Measurements from ENCODE around the gene LY6G6D.

LY6G6D gene

GRCh38 chr6:31680226-31681134 lies 34.7 kb upstream of the LY6G6D start, which contains the start of gene LY6G5C:
Gene LY6G5C (minus strand): TSS chr6:31681067. CDS start chr6:31680373, 694 bp downstream.
- TF ChIP-seq GLIS3 (CRISPR knock-in tag; IDR thresholded peaks at IDR 0.05) (no peak), ESRRG (CRISPR knock-in tag; IDR thresholded peaks at IDR 0.05) (no peak), ZNF70 (CRISPR knock-in tag; IDR thresholded peaks at IDR 0.05) (no peak)
- ATAC-seq = peak; percentile 92

- TF ChIP-seq CSDC2 (CRISPR knock-in tag; IDR thresholded peaks at IDR 0.05) (no peak), CSRNP3 (CRISPR knock-in tag; IDR thresholded peaks at IDR 0.05) (no peak), BACH2 (CRISPR knock-in tag; IDR thresholded peaks at IDR 0.05; ENCODE audit: borderline replicate concordance) (no peak), PPARA (CRISPR knock-in tag; IDR thresholded peaks at IDR 0.05; ENCODE audit: borderline replicate concordance) (no peak), OSR1 (CRISPR knock-in tag; IDR thresholded peaks at IDR 0.05) (no peak), ARNTL (CRISPR knock-in tag; IDR thresholded peaks at IDR 0.05; ENCODE audit: borderline replicate concordance, low read depth) (no peak), PATZ1 (CRISPR knock-in tag; IDR thresholded peaks at IDR 0.05; ENCODE audit: borderline replicate concordance) (no peak), ZNF70 (CRISPR knock-in tag; IDR thresholded peaks at IDR 0.05) (no peak), RARB (CRISPR knock-in tag; IDR thresholded peaks at IDR 0.05) (no peak), ZC3H10 (CRISPR knock-in tag; IDR thresholded peaks at IDR 0.05) (no peak), CREB5 (CRISPR knock-in tag; IDR thresholded peaks at IDR 0.05; ENCODE audit: low read depth) (no peak), TOX (CRISPR knock-in tag; IDR thresholded peaks at IDR 0.05; ENCODE audit: borderline replicate concordance) (no peak), ZNF8 (CRISPR knock-in tag; IDR thresholded peaks at IDR 0.05) (no peak), ZFP3 (CRISPR knock-in tag; IDR thresholded peaks at IDR 0.05) (no peak), GLIS3 (CRISPR knock-in tag; IDR thresholded peaks at IDR 0.05) (no peak), ZNF565 (CRISPR knock-in tag; conservative IDR thresholded peaks at IDR 0.05; ENCODE audit: low read depth) (no peak), POU6F1 (CRISPR knock-in tag; IDR thresholded peaks at IDR 0.05; ENCODE audit: borderline replicate concordance, low read depth) (no peak), TSHZ2 (CRISPR knock-in tag; IDR thresholded peaks at IDR 0.05) (no peak), TCF4 (CRISPR knock-in tag; IDR thresholded peaks at IDR 0.05; ENCODE audit: borderline replicate concordance) (no peak), ZFP30 (CRISPR knock-in tag; IDR thresholded peaks at IDR 0.05) (no peak)
- ATAC-seq = peak; percentile 24
Measured at GRCh38 chr6:31681135-31681671, 33.9 kb upstream of the LY6G6D start.
